T-helper 1 cell treated with Interleukin-12 subunit alpha and Interleukin-12 subunit beta and Interleukin-4 antibody, amounts not matched to agents 30 μg/mL and 1 μg/mL, for 36 hours (primary cell): ENCODE measurements around the gene EMC10.

ENCODE experiments used
- H3K27ac Mint-ChIP-seq: one replicate; pipeline ENCODE4 v1.8.0; 2021; ENCODE audit warnings: mild to moderate bottlenecking, mixed read lengths
- H3K27me3 Mint-ChIP-seq: one replicate; pipeline ENCODE4 v1.8.0; 2021; ENCODE audit warnings: low read depth, mixed read lengths
- H3K36me3 Mint-ChIP-seq: one replicate; pipeline ENCODE4 v1.8.0; 2021; ENCODE audit warnings: low read depth, mixed read lengths
- H3K4me1 Mint-ChIP-seq: one replicate; pipeline ENCODE4 v1.8.0; 2021; ENCODE audit warnings: low read depth, mixed read lengths
- H3K4me3 Mint-ChIP-seq: one replicate; pipeline ENCODE4 v1.8.0; 2021; ENCODE audit warnings: mild to moderate bottlenecking, moderate library complexity, mixed read lengths
- H3K9me3 Mint-ChIP-seq: one replicate; pipeline ENCODE4 v1.8.0; 2021; ENCODE audit warnings: mixed read lengths

Gene EMC10

DNA sequence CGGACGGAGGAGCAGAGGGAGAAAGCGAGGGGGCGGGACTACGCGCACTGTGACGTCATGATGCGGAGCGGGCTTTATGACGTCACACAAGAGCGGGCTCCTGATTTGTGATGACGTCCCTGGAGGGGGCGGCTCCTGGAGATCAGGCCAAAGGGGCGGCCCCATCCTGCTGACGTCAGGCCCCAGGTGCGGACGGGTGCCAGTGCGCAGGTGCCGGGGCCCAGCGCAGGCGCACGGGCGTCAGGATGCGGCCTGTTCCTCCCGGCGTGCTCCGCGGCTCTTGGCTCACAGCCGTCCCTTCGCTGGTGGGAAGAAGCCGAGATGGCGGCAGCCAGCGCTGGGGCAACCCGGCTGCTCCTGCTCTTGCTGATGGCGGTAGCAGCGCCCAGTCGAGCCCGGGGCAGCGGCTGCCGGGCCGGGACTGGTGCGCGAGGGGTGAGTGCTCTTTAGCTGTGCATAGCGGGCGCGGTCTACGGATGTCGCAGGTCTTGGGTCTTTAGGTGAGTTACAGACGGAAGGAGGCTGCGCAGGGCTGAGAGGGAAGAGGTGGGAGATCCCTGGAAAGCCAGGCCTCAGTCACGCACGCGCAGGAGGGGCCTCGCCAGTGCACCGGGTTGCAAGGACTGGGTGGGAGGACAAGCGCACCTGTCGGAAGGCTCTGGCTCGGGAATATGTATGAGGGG lies at the start of gene EMC10, which contains the start of gene GARIN5A:
Gene EMC10, plus strand, starts transcription at position 284 of the 683 bp plus-strand sequence. Its CDS starts 38 bp downstream, at position 322.
Gene GARIN5A, minus strand, starts transcription at position 625 of the 683 bp plus-strand sequence. Its CDS starts 460 bp downstream, at position 165.
- H3K27me3 Mint-ChIP-seq = no peaks in the 10 kb centered on the region
- H3K36me3 Mint-ChIP-seq = peaks cover 14% of the 10 kb centered on the region
- H3K4me1 Mint-ChIP-seq = peaks cover 15% of the 10 kb centered on the region
- H3K27ac Mint-ChIP-seq = peak within 1 kb of the TSS; percentile 93
- H3K4me3 Mint-ChIP-seq = peak within 1 kb of the TSS; percentile 98
- no peaks in the 10 kb centered on the region for H3K9me3 Mint-ChIP-seq

DNA sequence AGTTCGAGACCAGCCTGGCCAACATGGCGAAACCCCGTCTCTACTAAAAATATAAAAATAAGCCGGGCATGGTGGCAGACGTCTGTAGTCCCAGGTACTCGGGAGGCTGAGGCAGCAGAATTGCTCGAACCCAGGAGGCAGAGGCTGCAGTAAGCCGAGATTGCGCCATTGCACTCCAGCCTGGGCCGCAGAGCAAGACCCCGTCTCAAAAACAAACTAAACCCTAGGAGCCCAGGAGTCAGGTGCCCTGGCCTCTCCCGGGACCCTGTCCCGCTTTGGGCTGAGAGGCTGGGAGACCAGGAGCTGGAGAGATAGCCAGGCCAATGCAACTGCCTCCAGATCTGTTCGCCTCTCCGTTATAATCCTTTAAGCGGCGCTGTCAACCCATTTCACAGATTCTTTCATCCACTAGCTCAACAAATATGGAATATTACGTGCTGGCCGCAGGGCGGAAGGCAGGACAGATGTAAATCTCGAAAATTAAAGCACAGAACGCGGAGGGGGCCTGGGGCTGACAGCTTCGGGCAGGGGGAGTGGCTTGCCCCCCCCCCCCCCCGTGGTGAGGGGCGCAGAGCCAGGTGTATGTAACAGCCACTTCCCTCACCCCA lies 48.9 kb upstream of the EMC10 start:
- Mint-ChIP-seq H3K27me3 (peaks cover 9% of the 10 kb centered on the region), H3K4me3 (no peak overlapping the region), H3K27ac (no peak overlapping the region)

DNA sequence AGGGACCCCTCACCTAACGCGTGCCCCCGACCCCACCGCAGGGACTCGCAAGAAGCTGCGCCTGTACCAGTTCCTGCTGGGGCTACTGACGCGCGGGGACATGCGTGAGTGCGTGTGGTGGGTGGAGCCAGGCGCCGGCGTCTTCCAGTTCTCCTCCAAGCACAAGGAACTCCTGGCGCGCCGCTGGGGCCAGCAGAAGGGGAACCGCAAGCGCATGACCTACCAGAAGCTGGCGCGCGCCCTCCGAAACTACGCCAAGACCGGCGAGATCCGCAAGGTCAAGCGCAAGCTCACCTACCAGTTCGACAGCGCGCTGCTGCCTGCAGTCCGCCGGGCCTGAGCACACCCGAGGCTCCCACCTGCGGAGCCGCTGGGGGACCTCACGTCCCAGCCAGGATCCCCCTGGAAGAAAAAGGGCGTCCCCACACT lies 48.3 kb upstream of the EMC10 start:
- H3K4me1 Mint-ChIP-seq = peaks cover 13% of the 10 kb centered on the region
- H3K36me3 Mint-ChIP-seq = no peaks in the 10 kb centered on the region
- no peaks in the 10 kb centered on the region for H3K9me3 Mint-ChIP-seq
- no peak overlapping the region for H3K4me3 Mint-ChIP-seq
- no peak overlapping the region for H3K27ac Mint-ChIP-seq
- peaks cover 11% of the 10 kb centered on the region for H3K27me3 Mint-ChIP-seq

More for the DNA sequence above, 48.9 kb upstream of the EMC10 start:
- Mint-ChIP-seq H3K9me3 (no peaks in the 10 kb centered on the region), H3K36me3 (no peaks in the 10 kb centered on the region), H3K4me1 (peaks cover 11% of the 10 kb centered on the region)

DNA sequence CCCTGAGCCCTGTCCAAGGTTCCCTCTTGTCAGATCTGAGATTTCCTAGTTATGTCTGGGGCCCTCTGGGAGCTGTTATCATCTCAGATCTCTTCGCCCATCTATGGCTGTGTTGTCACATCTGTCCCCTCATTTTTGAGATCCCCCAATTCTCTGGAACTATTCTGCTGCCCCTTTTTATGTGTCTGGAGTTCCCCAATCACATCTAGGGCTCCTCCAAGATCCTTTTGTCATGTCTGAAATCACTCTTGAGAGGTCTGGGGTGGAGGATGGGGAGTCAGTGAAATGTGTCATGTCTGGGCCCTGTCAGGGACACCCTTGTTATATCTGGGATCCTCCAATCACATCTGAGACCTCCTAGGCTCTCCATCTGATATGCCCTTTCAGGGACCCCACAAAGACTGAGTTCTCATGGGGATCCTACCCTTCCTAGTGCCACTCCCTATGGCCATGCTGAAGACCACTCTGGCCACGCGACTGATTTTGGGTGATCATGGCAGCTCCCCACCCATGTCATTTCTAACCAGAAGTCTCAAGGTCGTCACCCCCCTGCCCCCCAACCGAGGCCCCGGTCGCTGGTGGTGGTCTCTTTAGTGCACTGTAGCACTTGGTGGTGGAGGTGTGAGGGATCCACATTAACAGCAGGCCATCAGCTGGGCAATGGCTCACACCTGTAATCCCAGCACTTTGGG lies 47.4 kb upstream of the EMC10 start:
- peaks cover 13% of the 10 kb centered on the region for H3K4me1 Mint-ChIP-seq
- peaks cover 17% of the 10 kb centered on the region for H3K27me3 Mint-ChIP-seq
- peak overlapping the region; percentile 36 for H3K27ac Mint-ChIP-seq
- H3K36me3 Mint-ChIP-seq = no peaks in the 10 kb centered on the region
- H3K9me3 Mint-ChIP-seq = no peaks in the 10 kb centered on the region
- H3K4me3 Mint-ChIP-seq = no peak overlapping the region

DNA sequence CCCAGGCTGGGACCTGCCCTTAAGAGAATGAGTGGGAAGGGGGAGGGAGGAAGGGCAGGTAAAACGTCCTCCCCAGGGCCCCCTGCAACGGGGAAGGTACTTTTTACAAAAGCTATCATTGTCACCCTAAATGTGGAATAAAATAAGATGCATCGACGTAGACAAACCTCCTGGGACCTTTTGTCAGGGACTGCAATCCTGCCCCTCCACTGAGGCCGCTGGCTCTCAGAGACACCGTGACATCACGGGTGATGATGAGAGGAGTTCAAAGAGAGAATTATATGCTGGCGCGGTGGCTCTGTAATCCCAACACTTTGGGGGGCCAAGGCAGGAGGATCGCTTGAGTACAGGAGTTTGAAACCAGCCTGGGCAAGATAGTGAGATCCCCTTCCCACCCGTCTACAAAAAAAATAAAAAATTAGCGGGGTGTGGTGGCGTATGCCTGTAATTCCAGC lies 45.4 kb upstream of the EMC10 start:
- Mint-ChIP-seq H3K4me3 (peak overlapping the region; percentile 93), H3K36me3 (no peaks in the 10 kb centered on the region), H3K27me3 (peaks cover 23% of the 10 kb centered on the region), H3K9me3 (no peaks in the 10 kb centered on the region), H3K27ac (peak overlapping the region; percentile 65), H3K4me1 (peaks cover 13% of the 10 kb centered on the region)

DNA sequence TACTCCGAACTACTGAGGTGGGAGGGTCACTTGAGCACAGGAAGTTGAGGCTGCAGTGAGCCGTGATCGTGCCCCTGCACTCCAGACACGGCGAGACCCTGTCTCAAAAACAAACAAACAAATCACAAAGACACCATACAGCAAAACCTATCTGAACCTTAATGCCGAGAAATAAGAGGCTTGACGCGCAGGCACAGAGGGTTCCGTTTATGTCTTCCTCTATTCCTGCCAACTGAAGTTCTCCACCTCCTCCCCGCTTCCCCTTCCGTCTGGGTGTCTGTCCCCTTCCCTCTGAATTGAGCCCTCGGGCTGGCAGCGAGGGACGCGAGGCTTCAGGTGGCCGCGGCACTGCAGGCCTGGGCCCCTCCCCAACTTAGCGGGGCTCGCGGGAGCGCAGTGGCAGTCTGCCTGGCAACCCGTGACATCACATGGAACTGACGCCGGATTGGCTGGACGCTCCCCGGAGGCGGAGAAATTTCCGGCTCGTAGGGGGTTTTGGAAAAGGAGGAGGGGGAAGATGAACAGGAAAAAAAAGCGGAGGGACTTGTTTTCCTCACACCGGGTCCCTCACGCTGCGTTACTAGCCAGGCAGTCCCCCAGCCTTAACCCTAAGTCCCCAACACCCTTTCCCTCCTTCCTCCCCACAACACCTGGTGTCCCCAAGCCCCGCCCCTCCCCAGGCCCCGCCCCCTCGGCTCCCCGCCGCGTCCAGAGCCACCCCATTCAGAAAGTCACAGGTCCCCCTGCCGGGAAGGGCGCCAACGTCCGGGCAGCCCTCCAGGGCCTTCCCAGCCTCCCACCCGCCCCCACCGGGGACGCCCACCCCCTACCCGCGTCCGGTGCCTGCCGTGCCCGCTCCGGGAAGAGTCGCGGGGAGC lies 44.7 kb upstream of the EMC10 start:
- Mint-ChIP-seq H3K4me3 (peak overlapping the region; percentile 93), H3K27ac (peak overlapping the region; percentile 95), H3K27me3 (peaks cover 23% of the 10 kb centered on the region), H3K4me1 (peaks cover 13% of the 10 kb centered on the region), H3K36me3 (no peaks in the 10 kb centered on the region), H3K9me3 (no peaks in the 10 kb centered on the region)

DNA sequence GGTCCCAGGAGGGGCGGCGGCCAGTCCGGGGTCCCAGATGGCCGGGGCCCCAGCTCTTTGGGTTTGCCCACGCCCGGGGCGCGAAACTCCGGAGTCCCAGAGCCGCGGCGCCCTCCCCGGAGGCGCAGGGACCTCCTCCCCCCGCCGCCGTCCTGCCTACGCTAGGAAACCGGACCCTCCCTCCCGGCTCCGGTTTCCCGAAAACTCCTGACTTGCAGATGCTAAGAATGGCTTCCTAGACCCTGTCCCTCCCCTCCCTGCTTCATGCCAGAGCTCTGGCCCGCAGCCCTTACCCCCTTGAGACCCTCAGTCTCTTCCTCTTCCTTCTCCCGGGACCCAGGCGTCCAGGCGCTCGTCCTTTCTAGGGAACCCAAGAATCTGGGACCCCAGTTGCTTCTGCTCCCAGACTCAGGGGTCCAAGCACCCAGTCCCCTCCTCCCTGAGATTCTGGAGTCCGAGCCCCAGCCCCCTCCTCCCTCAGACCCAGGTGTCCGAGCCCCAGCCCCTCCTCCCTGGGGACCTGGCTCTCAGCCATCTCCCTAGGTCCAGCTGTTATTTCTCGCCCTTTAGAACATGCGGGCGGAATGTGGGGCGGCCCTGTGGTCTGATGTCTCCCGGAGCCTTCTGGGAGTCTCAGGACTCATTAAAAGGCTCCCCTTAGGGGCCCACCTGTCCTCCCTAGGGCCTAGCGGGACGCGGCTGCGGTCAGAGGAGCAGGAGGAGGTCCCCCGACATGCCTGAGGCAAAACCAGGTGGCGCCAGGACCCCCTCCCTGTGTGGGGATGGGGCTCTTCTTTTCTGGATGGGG lies 43.9 kb upstream of the EMC10 start, which contains the start of gene MYBPC2:
Gene MYBPC2, plus strand, starts transcription at position 672 of the 808 bp plus-strand sequence. Its CDS starts 62 bp downstream, at position 734.
- H3K4me1 Mint-ChIP-seq = peaks cover 13% of the 10 kb centered on the region
- H3K36me3 Mint-ChIP-seq = no peaks in the 10 kb centered on the region
- H3K27ac Mint-ChIP-seq = peak within 1 kb of the TSS; percentile 95
- H3K4me3 Mint-ChIP-seq = peak within 1 kb of the TSS; percentile 93
- H3K9me3 Mint-ChIP-seq = no peaks in the 10 kb centered on the region
- peaks cover 23% of the 10 kb centered on the region for H3K27me3 Mint-ChIP-seq

DNA sequence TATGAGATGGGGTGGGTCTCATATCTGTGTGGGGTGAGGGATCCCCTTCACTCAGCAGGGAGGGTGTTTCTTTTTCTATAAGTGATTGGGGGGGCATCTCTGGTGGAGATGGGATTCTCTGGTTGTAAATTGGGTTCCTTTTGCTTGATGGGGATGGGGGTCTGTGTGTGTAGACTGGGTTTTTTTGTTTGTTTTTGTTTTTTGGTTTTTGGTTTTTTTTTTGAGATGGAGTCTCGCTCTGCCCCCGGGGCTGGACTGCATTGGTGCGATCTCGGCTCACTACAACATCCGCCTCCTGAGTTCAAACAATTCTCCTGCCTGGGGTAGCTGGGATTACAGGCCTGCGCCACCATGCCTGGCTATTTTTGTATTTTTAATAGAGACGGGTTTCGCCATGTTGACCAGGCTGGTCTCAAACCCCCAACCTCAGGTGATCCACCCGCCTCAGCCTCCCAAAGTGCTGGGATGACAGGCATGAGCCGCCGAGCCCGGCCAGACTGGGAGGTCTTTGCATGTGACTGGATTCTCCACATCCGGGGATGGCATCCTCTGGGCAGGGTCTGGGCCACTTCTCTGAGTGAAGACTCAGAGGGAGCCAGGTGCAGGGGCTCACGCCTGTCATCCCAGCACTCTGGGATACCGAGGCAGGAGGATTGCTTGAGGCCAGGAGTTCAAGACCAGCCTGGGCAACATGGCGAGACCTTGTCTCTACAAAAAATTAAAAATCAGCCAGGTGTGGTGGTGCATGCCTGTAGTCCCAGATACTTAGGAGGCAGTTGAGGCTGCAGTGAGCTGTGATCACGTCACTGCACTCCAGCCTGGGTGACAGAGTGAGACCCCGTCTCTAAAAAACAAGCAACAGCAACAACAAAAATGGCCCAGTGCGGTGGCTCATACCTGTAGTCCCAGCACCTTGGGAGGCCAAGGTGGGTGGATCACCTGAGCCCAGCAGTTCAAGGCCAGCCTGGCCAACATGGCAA lies 42.8 kb upstream of the EMC10 start:
- Mint-ChIP-seq H3K4me3 (peak overlapping the region; percentile 69), H3K4me1 (peaks cover 13% of the 10 kb centered on the region), H3K9me3 (no peaks in the 10 kb centered on the region), H3K27me3 (peaks cover 26% of the 10 kb centered on the region), H3K36me3 (no peaks in the 10 kb centered on the region), H3K27ac (peak overlapping the region; percentile 2)

DNA sequence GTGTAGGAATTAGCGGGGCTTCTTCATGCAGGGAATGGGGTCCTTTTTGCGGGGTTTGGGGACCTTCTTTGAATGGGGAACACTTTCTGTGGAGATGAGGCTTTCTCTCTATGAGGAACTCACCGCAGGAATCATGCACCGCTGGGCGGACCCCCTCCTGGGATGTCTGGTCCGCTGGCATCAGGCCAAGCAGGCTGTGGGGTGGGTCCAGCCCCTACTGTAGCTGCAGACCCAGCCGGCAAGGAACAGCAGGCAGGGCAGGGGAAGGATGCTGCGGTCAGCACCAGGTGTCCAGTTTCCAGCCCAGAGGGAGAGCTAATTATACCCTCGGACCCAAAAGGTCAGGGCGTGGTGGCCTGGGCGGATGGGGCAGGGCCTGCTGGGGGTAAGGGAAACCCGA lies 41.8 kb upstream of the EMC10 start:
- Mint-ChIP-seq H3K4me3 (no peak overlapping the region), H3K9me3 (no peaks in the 10 kb centered on the region), H3K27me3 (peaks cover 27% of the 10 kb centered on the region), H3K4me1 (peaks cover 11% of the 10 kb centered on the region), H3K36me3 (no peaks in the 10 kb centered on the region), H3K27ac (no peak overlapping the region)

DNA sequence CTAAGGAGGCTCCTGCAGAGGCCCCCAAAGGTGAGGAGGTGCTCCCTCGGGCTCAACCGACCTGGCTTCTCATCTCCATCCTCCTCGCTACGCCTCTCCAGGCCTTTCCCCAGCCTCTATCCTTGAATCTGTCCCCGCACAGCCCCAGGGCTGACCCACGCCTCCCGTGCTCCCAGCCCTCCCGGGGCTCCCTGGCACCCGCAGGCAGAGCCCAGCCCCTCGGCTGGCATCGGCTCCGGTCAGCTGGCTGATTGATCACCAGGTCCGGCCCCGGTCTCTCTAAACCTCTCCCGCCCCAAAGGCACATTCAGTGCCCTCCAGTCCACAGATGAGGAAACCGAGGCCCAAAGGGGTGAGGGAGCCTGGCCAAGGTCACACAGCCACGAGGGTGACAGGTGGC lies 41.1 kb upstream of the EMC10 start:
- Mint-ChIP-seq H3K4me1 (peaks cover 11% of the 10 kb centered on the region), H3K27ac (no peak overlapping the region), H3K36me3 (no peaks in the 10 kb centered on the region), H3K27me3 (peaks cover 25% of the 10 kb centered on the region), H3K9me3 (no peaks in the 10 kb centered on the region), H3K4me3 (no peak overlapping the region)

DNA sequence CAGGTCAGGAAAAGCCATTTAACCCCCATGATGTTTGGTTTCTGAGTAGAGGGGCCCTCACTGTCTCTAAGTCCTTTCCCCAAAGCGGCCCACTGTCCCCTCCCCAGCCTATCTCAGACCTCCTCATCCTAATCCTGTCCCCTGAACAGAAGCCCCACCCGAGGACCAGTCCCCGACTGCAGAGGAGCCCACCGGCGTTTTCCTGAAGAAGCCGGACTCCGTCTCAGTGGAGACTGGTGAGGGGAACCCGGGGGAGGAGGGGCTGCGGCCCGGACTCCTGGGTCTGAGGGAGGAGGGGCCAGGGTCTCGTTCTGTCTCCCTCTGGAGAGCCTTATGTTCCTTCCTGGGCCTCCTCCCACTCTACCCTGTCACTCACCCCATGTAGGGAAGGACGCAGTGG lies 40.7 kb upstream of the EMC10 start:
- no peak overlapping the region for H3K4me3 Mint-ChIP-seq
- no peaks in the 10 kb centered on the region for H3K36me3 Mint-ChIP-seq
- H3K27ac Mint-ChIP-seq = no peak overlapping the region
- H3K9me3 Mint-ChIP-seq = no peaks in the 10 kb centered on the region
- peaks cover 11% of the 10 kb centered on the region for H3K4me1 Mint-ChIP-seq
- peaks cover 24% of the 10 kb centered on the region for H3K27me3 Mint-ChIP-seq

DNA sequence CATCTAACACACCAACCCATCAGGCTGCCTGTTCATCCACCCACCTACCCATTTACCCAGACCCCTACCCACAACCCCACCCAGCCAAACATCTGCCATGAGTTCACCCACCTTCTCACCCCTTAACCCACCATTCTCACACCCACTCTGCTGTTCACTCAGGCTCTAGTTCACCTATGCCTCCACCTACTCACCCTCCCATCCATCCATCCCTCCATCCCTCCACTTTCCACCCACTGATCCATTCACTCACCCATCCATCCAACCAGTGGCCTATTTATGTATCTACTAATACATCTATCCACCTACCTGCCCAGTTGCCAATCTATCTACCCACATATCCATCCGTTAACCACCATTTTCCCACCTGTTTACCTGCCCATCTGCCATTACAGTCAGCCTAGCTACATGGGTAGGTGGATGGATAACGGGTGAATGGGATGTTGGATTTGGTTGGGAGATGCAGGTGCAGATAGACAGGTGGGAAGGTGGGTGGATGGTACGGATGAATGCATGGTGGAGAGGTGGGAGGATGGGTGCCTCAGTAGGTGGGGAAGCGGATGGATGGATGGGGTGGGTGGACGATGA lies 38.4 kb upstream of the EMC10 start:
- Mint-ChIP-seq H3K4me3 (no peak overlapping the region), H3K27ac (no peak overlapping the region), H3K36me3 (no peaks in the 10 kb centered on the region), H3K9me3 (no peaks in the 10 kb centered on the region), H3K27me3 (peaks cover 17% of the 10 kb centered on the region), H3K4me1 (peaks cover under 1% of the 10 kb centered on the region)
